ENCODE results near the gene TAS2R40. TPM values are rescaled to one million over a fixed set of nuclear protein-coding genes. Genes with fewer than 3 reads are reported as not detected.

TAS2R40 gene
- polyA plus RNA-seq, 2 of the 4 experiments (the other 2 are of a cell fraction) = not detected

GRCh38 chr7:143256325-143256724, 34.5 kb downstream of the TAS2R40 start:
- ATAC-seq = peak; percentile 54 to 58; a peak in 5 of 6 replicates
- FAIRE-seq = no peak
- TF ChIP-seq POLR2AphosphoS2 (conservative IDR thresholded peaks at IDR 0.05; ENCODE audit: low read length) (no peak), MAZ (IDR thresholded peaks at IDR 0.05; ENCODE audit: borderline replicate concordance, low read depth, low read length) (no peak), ELK1 (IDR thresholded peaks at IDR 0.05; ENCODE audit: low read depth, low read length) (no peak), ZSCAN20 (CRISPR knock-in tag; IDR thresholded peaks at IDR 0.05) (no peak), JUN (IDR thresholded peaks at IDR 0.05) (no peak), EHMT2 (IDR thresholded peaks at IDR 0.05; ENCODE audit: low read depth) (no peak), MAFK (IDR thresholded peaks at IDR 0.05; ENCODE audit: partially characterized antibody) (no peak), CHD2 (IDR thresholded peaks at IDR 0.05; ENCODE audit: low read length, partially characterized antibody) (no peak), ZC3H11A (IDR thresholded peaks at IDR 0.05) (no peak), CBX2 (IDR thresholded peaks at IDR 0.05; ENCODE audit: borderline replicate concordance, low read depth) (no peak), HOXA7 (CRISPR knock-in tag; IDR thresholded peaks at IDR 0.05) (no peak), CEBPB (IDR thresholded peaks at IDR 0.05) (no peak), FOSB (CRISPR knock-in tag; IDR thresholded peaks at IDR 0.05) (no peak), ESRRA (IDR thresholded peaks at IDR 0.05; ENCODE audit: borderline replicate concordance, low read length) (no peak), MYC (IDR thresholded peaks at IDR 0.05; ENCODE audit: borderline replicate concordance, low read length) (no peak), TP53 (CRISPR knock-in tag; IDR thresholded peaks at IDR 0.05) (no peak), BCL3 (IDR thresholded peaks at IDR 0.05) (no peak), NFE2L2 (conservative IDR thresholded peaks at IDR 0.05; ENCODE audit: low read length) (no peak)
- ChIA-PET CTCF (interaction anchor here (0.7 to 2.2 kb wide), 4 partner anchors 11 to 124 kb away, joined by 3 to 9 read pairs (median 4); no protein-coding TSS in a partner anchor), POLR2A (no interaction called here)
- Histone ChIP-seq H3K4me1 (peaks cover 14% of the 10 kb centered on the region; the same call in 2 of the 3 replicates), H3K9me3 (no peaks in the 10 kb centered on the region), H3K4me2 (no peak overlapping the region), H3K27ac (no peak overlapping the region), H3K4me3 (no peak overlapping the region)
- no peak for DNase-seq (ENCODE audit: low read depth in 1 of 2, low spot score in 1 of 2)
- 81% methylated on average over 3 of the region's 3 CpGs for WGBS (ENCODE audit: missing lambda C conversion rate)

GRCh38 chr7:143256932-143257331, 35.1 kb downstream of the TAS2R40 start:
- TF ChIP-seq ZNF302 (CRISPR knock-in tag; IDR thresholded peaks at IDR 0.05) = no peak
- TF ChIP-seq ZFP36 (IDR thresholded peaks at IDR 0.05; ENCODE audit: borderline replicate concordance, partially characterized antibody) = no peak
- no peak for TF ChIP-seq EHMT2 (IDR thresholded peaks at IDR 0.05; ENCODE audit: low read depth)
- no peak for TF ChIP-seq E2F6 (IDR thresholded peaks at IDR 0.05; ENCODE audit: borderline replicate concordance, low read depth)
- TF ChIP-seq CBX8 (IDR thresholded peaks at IDR 0.05) = no peak
- TF ChIP-seq HEYL (CRISPR knock-in tag; IDR thresholded peaks at IDR 0.05) = no peak
- no peak for TF ChIP-seq MYC (IDR thresholded peaks at IDR 0.05; ENCODE audit: borderline replicate concordance, low read length)
- no peak for TF ChIP-seq ATOH8 (CRISPR knock-in tag; IDR thresholded peaks at IDR 0.05; ENCODE audit: low read depth)
- Histone ChIP-seq H3K4me2 (no peak overlapping the region), H3K4me1 (peaks cover 14% of the 10 kb centered on the region; the same call in 2 of the 3 replicates), H3K27ac (no peak overlapping the region), H3K9me3 (no peaks in the 10 kb centered on the region), H3K4me3 (no peak overlapping the region)
- ChIA-PET CTCF (interaction anchor here (1.1 to 4.6 kb wide), 2 partner anchors 17 to 48 kb away, joined by 3 to 21 read pairs; no protein-coding TSS in a partner anchor), POLR2A (no interaction called here)
- WGBS (ENCODE audit: missing lambda C conversion rate) = 67% methylated on average over 4 of the region's 4 CpGs
- ATAC-seq = 0 out of 6 replicates have a peak, but pooled peaks of 1 of the 2 experiments have one; percentile 24
- no peak for DNase-seq (ENCODE audit: low read depth in 1 of 2, low spot score in 1 of 2)
- no peak for FAIRE-seq

Measured in A549 (cell line).